ENCODE measurements around the gene CCBE1.

CCBE1 gene

DNA sequence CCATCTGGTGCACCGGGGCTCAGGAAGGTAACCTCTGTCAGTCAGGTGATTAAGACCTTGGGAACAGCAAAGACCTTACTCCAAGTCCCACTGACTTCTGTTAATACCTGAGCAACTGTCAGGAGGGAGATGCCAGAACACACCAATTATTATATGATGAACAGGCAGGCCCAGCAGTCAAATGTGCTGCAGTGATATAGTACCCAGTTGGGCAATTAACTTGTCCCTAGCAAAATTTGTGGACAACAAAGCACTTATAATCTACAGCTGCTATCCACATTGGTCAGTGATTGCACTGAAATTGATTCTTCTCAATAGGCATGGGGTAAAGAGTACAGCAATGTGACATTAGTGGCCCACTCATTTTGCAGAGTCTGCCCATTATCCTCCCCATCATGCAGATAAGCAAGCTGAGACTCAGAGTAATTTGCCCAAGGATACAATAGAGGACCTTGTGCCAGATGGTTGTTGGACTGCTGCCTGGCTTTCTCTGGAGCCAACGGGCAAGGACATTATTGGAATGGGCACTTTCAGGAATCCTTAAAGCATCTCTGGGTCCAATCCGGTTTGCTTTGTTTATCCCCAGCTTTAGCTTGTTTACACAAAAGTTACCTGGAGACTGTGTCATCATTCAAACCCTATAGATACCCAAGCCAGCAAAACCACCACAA lies 147.6 kb downstream of the CCBE1 start:
- no peak for DNase-seq (ENCODE audit: extremely low spot score)
- CTCF ChIA-PET = interaction anchor here (0.7 kb wide), 1 partner anchor 21 kb away, joined by 3 read pairs; no protein-coding TSS in a partner anchor
- POLR2A ChIA-PET = no interaction called here
- no peak for TF ChIP-seq ELF4 (IDR thresholded peaks at IDR 0.05)
- TF ChIP-seq TARDBP (IDR thresholded peaks at IDR 0.05) = no peak
- no peak for TF ChIP-seq SP1 (IDR thresholded peaks at IDR 0.05)
- no peak for TF ChIP-seq L3MBTL2 (conservative IDR thresholded peaks at IDR 0.05)
- TF ChIP-seq HDGF (IDR thresholded peaks at IDR 0.05; ENCODE audit: borderline replicate concordance) = no peak
- no peak for TF ChIP-seq LEF1 (IDR thresholded peaks at IDR 0.05; ENCODE audit: borderline replicate concordance)
- TF ChIP-seq CTBP1 (IDR thresholded peaks at IDR 0.05; ENCODE audit: borderline replicate concordance) = no peak
- no peak for TF ChIP-seq FOXK2 (IDR thresholded peaks at IDR 0.05)
- no peak for TF ChIP-seq NFRKB (IDR thresholded peaks at IDR 0.05)
- TF ChIP-seq FOXA1 (IDR thresholded peaks at IDR 0.05) = no peak
- no peak for TF ChIP-seq ARNT (IDR thresholded peaks at IDR 0.05)
- no peak for TF ChIP-seq FOXM1 (IDR thresholded peaks at IDR 0.05; ENCODE audit: borderline replicate concordance)
- no peak for TF ChIP-seq BHLHE40 (IDR thresholded peaks at IDR 0.05; ENCODE audit: borderline replicate concordance)
- TF ChIP-seq, protein P1, sequence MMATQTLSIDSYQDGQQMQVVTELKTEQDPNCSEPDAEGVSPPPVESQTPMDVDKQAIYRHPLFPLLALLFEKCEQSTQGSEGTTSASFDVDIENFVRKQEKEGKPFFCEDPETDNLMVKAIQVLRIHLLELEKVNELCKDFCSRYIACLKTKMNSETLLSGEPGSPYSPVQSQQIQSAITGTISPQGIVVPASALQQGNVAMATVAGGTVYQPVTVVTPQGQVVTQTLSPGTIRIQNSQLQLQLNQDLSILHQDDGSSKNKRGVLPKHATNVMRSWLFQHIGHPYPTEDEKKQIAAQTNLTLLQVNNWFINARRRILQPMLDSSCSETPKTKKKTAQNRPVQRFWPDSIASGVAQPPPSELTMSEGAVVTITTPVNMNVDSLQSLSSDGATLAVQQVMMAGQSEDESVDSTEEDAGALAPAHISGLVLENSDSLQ (IDR thresholded peaks at IDR 0.05) = no peak
- TF ChIP-seq SUZ12 (IDR thresholded peaks at IDR 0.05) = no peak
- TF ChIP-seq ZNF384 (IDR thresholded peaks at IDR 0.05) = no peak

DNA sequence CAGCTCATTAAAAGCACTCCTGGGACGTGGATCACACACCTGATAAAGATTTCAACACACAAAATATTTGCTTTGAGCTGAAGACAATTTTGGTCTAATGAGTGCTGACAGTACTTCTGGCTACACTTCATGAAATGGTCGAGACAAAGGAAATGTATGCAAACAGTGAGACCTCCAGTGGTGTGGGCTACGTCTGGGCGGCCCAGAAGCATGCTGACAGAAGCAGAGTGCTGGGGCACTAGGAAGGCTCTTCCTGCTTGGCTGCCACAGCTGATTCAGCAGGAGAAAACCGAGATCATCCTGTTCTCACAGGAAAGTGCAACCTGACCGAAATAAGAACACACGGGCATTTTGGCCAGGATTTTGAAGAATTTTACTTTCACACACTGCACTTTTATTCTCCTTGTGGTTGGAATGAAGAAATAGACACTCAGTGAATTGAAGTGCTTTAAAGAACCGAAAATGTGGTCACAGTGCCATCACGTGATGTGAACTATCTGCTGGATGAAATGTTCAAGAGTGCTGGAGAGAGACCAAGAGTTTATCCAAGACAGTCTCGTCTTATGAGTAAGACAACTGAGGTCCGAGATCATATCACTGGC lies 149.5 kb downstream of the CCBE1 start:
- DNase-seq (ENCODE audit: extremely low spot score) = no peak
- POLR2A ChIA-PET = no interaction called here
- TF ChIP-seq FOXM1 (IDR thresholded peaks at IDR 0.05; ENCODE audit: borderline replicate concordance) (no peak), FOXK2 (IDR thresholded peaks at IDR 0.05) (no peak), TARDBP (IDR thresholded peaks at IDR 0.05) (no peak), BHLHE40 (IDR thresholded peaks at IDR 0.05; ENCODE audit: borderline replicate concordance) (no peak), SP1 (IDR thresholded peaks at IDR 0.05) (no peak), ELF4 (IDR thresholded peaks at IDR 0.05) (no peak), HDGF (IDR thresholded peaks at IDR 0.05; ENCODE audit: borderline replicate concordance) (no peak), LEF1 (IDR thresholded peaks at IDR 0.05; ENCODE audit: borderline replicate concordance) (no peak), CTBP1 (IDR thresholded peaks at IDR 0.05; ENCODE audit: borderline replicate concordance) (no peak)
- TF ChIP-seq, protein P1 (IDR thresholded peaks at IDR 0.05) = no peak
- CTCF ChIA-PET = no interaction called here

DNA sequence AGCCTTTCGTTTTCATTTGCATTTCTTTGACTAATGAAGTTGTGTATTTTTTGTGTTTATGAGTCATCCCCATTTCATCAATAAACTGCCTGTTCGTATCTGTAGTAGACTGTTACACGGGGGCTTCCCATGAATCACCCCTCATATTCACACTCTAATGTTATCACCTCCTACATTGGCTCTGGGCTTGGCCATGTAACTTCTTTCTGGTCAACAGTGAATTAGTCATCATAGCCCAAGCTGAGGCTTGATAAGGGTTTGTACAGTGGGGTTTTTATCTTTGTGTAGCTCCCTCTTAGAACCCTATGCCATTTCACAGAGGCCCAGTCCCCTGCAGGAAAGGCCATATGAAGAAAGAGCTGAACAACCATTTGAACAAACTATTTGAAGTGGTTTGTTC lies 151.0 kb downstream of the CCBE1 start:
- CTCF ChIA-PET = interaction anchor here (0.6 to 1.2 kb wide), 2 partner anchors 12 to 15 kb away, joined by 3 read pairs; no protein-coding TSS in a partner anchor
- DNase-seq (ENCODE audit: extremely low spot score) = no peak
- TF ChIP-seq FOXK2 (IDR thresholded peaks at IDR 0.05) (no peak), BHLHE40 (IDR thresholded peaks at IDR 0.05; ENCODE audit: borderline replicate concordance) (no peak), NFRKB (IDR thresholded peaks at IDR 0.05) (no peak), SP1 (IDR thresholded peaks at IDR 0.05) (no peak), CTBP1 (IDR thresholded peaks at IDR 0.05; ENCODE audit: borderline replicate concordance) (no peak), ARNT (IDR thresholded peaks at IDR 0.05) (no peak), LEF1 (IDR thresholded peaks at IDR 0.05; ENCODE audit: borderline replicate concordance) (no peak), ZNF384 (IDR thresholded peaks at IDR 0.05) (no peak), FOXA1 (IDR thresholded peaks at IDR 0.05) (no peak), HDGF (IDR thresholded peaks at IDR 0.05; ENCODE audit: borderline replicate concordance) (no peak), TARDBP (IDR thresholded peaks at IDR 0.05) (no peak), SUZ12 (IDR thresholded peaks at IDR 0.05) (no peak), L3MBTL2 (conservative IDR thresholded peaks at IDR 0.05) (no peak), ELF4 (IDR thresholded peaks at IDR 0.05) (no peak), FOXM1 (IDR thresholded peaks at IDR 0.05; ENCODE audit: borderline replicate concordance) (no peak)
- TF ChIP-seq, protein P1 (IDR thresholded peaks at IDR 0.05) = no peak
- POLR2A ChIA-PET = no interaction called here

DNA sequence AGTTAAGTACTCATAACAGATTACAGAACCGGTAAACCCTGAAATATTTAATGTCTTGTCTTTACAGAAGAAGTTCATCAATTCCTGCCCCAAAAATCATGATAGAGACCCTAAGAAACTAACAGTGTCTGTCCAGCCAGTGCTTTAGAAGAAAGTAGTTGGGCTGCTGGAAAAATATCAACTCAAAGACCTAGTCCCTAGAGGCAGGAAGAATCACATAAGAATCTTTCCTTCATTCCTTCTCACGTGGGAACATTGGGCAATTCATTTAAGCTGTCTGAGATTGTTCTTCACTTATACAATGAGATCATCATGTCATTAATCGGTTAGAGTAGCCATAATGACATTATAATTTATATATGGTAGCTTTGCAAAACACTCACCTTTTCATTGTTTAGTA lies 156.4 kb downstream of the CCBE1 start:
- POLR2A ChIA-PET = no interaction called here
- CTCF ChIA-PET = no interaction called here
- TF ChIP-seq L3MBTL2 (conservative IDR thresholded peaks at IDR 0.05) (no peak), HDGF (IDR thresholded peaks at IDR 0.05; ENCODE audit: borderline replicate concordance) (no peak), SP1 (IDR thresholded peaks at IDR 0.05) (no peak), BHLHE40 (IDR thresholded peaks at IDR 0.05; ENCODE audit: borderline replicate concordance) (no peak), FOXA1 (IDR thresholded peaks at IDR 0.05) (no peak), NFRKB (IDR thresholded peaks at IDR 0.05) (no peak), SUZ12 (IDR thresholded peaks at IDR 0.05) (no peak), CTBP1 (IDR thresholded peaks at IDR 0.05; ENCODE audit: borderline replicate concordance) (no peak), ARNT (IDR thresholded peaks at IDR 0.05) (no peak)
- TF ChIP-seq, protein P1 (IDR thresholded peaks at IDR 0.05) = no peak
- no peak for DNase-seq (ENCODE audit: extremely low spot score)

DNA sequence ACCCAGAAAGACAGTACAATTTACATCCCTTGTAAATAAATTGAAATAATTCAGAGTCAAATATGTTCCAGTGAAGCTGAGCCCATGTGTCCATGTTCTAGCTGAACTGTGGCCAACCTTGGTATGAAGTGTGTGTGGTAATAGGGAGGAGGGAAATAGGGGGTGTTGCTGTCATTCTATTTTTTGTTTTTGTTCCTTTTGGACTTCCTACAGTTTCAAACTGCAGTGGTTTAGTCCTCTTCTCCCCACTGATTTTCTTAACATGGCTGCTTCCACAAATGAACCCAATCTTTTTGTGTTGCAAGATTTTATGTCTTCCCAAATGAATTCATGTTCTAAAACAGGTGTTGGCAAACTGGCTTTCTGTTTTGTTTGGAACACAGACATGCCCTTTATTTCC lies 156.9 kb downstream of the CCBE1 start:
- POLR2A ChIA-PET = no interaction called here
- DNase-seq (ENCODE audit: extremely low spot score) = no peak
- TF ChIP-seq ELF4 (IDR thresholded peaks at IDR 0.05) (no peak), BHLHE40 (IDR thresholded peaks at IDR 0.05; ENCODE audit: borderline replicate concordance) (no peak), SUZ12 (IDR thresholded peaks at IDR 0.05) (no peak)
- CTCF ChIA-PET = no interaction called here

Measured in HEK293T (cell line).